Measurements from ENCODE around the gene SLC12A4.
"Not testable (repeated sequence)": the region's sequence is repeated elsewhere in the genome, so short reads cannot be mapped to it uniquely, and the experiment has no call there.

SLC12A4 gene

GRCh38 chr16:67922740-67923139 lies 45.7 kb downstream of the SLC12A4 start:
- Histone ChIP-seq H3K4me1 (ENCODE audit: control insufficient read depth, insufficient read depth, low read length, poor library complexity, severe bottlenecking) (peaks cover 8% of the 10 kb centered on the region), H3K4me3 (ENCODE audit: extremely low read depth, insufficient read depth, low read length, poor library complexity, severe bottlenecking) (no peak overlapping the region), H3K36me3 (ENCODE audit: control insufficient read depth, insufficient read depth, low read length) (peaks cover 18% of the 10 kb centered on the region), H3K9me3 (ENCODE audit: control insufficient read depth, low read length) (no peaks in the 10 kb centered on the region), H3K27ac (ENCODE audit: low read depth, low read length, severe bottlenecking) (no peak overlapping the region)
- WGBS, 2 experiments (ENCODE audit: insufficient coverage in 2 of 2): 92 to 93% methylated on average over 7 to 8 of the region's 8 CpGs

- Histone ChIP-seq H3K36me3 (ENCODE audit: control insufficient read depth, insufficient read depth, low read length) (peaks cover 15% of the 10 kb centered on the region), H3K4me3 (ENCODE audit: extremely low read depth, insufficient read depth, low read length, poor library complexity, severe bottlenecking) (no peak overlapping the region), H3K27ac (ENCODE audit: low read depth, low read length, severe bottlenecking) (peak overlapping the region; percentile 62), H3K4me1 (ENCODE audit: control insufficient read depth, insufficient read depth, low read length, poor library complexity, severe bottlenecking) (peaks cover 13% of the 10 kb centered on the region), H3K9me3 (ENCODE audit: control insufficient read depth, low read length) (no peaks in the 10 kb centered on the region)
- 89 to 91% methylated on average over 4 of the region's 5 CpGs for WGBS, 2 experiments (ENCODE audit: insufficient coverage in 2 of 2)
Measured at GRCh38 chr16:67922221-67922620, 46.2 kb downstream of the SLC12A4 start.

GRCh38 chr16:67919622-67920221 lies 48.7 kb downstream of the SLC12A4 start:
- Histone ChIP-seq H3K36me3 (ENCODE audit: control insufficient read depth, insufficient read depth, low read length) (peaks cover 15% of the 10 kb centered on the region), H3K4me1 (ENCODE audit: control insufficient read depth, insufficient read depth, low read length, poor library complexity, severe bottlenecking) (peaks cover 36% of the 10 kb centered on the region), H3K27ac (ENCODE audit: low read depth, low read length, severe bottlenecking) (no peak overlapping the region), H3K9me3 (ENCODE audit: control insufficient read depth, low read length) (no peaks in the 10 kb centered on the region), H3K4me3 (ENCODE audit: extremely low read depth, insufficient read depth, low read length, poor library complexity, severe bottlenecking) (no peak overlapping the region)
- WGBS, 2 experiments (ENCODE audit: insufficient coverage in 2 of 2): 88 to 97% methylated on average over 4 to 5 of the region's 6 CpGs

GRCh38 chr16:67917852-67918236 lies 50.6 kb downstream of the SLC12A4 start:
- peak overlapping the region; percentile 85 for H3K27ac ChIP-seq (ENCODE audit: low read depth, low read length, severe bottlenecking)
- 60 to 71% methylated on average over 1 to 4 of the region's 4 CpGs for WGBS, 2 experiments (ENCODE audit: insufficient coverage in 2 of 2)
- no peak overlapping the region for H3K4me3 ChIP-seq (ENCODE audit: extremely low read depth, insufficient read depth, low read length, poor library complexity, severe bottlenecking)
- peaks cover 37% of the 10 kb centered on the region for H3K4me1 ChIP-seq (ENCODE audit: control insufficient read depth, insufficient read depth, low read length, poor library complexity, severe bottlenecking)
- no peaks in the 10 kb centered on the region for H3K9me3 ChIP-seq (ENCODE audit: control insufficient read depth, low read length)
- peaks cover 16% of the 10 kb centered on the region for H3K36me3 ChIP-seq (ENCODE audit: control insufficient read depth, insufficient read depth, low read length)

- Histone ChIP-seq H3K36me3 (ENCODE audit: control insufficient read depth, insufficient read depth, low read length) (peaks cover 17% of the 10 kb centered on the region), H3K4me3 (ENCODE audit: extremely low read depth, insufficient read depth, low read length, poor library complexity, severe bottlenecking) (no peak overlapping the region), H3K9me3 (ENCODE audit: control insufficient read depth, low read length) (no peaks in the 10 kb centered on the region), H3K27ac (ENCODE audit: low read depth, low read length, severe bottlenecking) (peak overlapping the region; percentile 85), H3K4me1 (ENCODE audit: control insufficient read depth, insufficient read depth, low read length, poor library complexity, severe bottlenecking) (peaks cover 35% of the 10 kb centered on the region)
- WGBS, 2 experiments (ENCODE audit: insufficient coverage in 2 of 2): 85 to 88% methylated on average over 4 to 5 of the region's 6 CpGs
Measured at GRCh38 chr16:67917140-67917851, 51.1 kb downstream of the SLC12A4 start.

- no peak overlapping the region for H3K27ac ChIP-seq (ENCODE audit: low read depth, low read length, severe bottlenecking)
- 90 to 95% methylated on average over 5 to 6 of the region's 7 CpGs for WGBS, 2 experiments (ENCODE audit: insufficient coverage in 2 of 2)
- H3K9me3 ChIP-seq (ENCODE audit: control insufficient read depth, low read length): no peaks in the 10 kb centered on the region
- no peak overlapping the region for H3K4me3 ChIP-seq (ENCODE audit: extremely low read depth, insufficient read depth, low read length, poor library complexity, severe bottlenecking)
- H3K4me1 ChIP-seq (ENCODE audit: control insufficient read depth, insufficient read depth, low read length, poor library complexity, severe bottlenecking): peaks cover 34% of the 10 kb centered on the region
- peaks cover 29% of the 10 kb centered on the region for H3K36me3 ChIP-seq (ENCODE audit: control insufficient read depth, insufficient read depth, low read length)
Measured at GRCh38 chr16:67915831-67916723, 52.4 kb downstream of the SLC12A4 start.

- not testable (repeated sequence) for H3K27ac ChIP-seq (ENCODE audit: low read depth, low read length, severe bottlenecking); H3K9me3 ChIP-seq (ENCODE audit: control insufficient read depth, low read length); H3K4me3 ChIP-seq (ENCODE audit: extremely low read depth, insufficient read depth, low read length, poor library complexity, severe bottlenecking)
- Histone ChIP-seq H3K4me1 (ENCODE audit: control insufficient read depth, insufficient read depth, low read length, poor library complexity, severe bottlenecking) (peaks cover 34% of the 10 kb centered on the region), H3K36me3 (ENCODE audit: control insufficient read depth, insufficient read depth, low read length) (peaks cover 28% of the 10 kb centered on the region)
- WGBS, 2 experiments (ENCODE audit: insufficient coverage in 2 of 2): no CpG with 5 or more reads among the region's 2 CpGs
Measured at GRCh38 chr16:67915496-67915769, 53.0 kb downstream of the SLC12A4 start.

GRCh38 chr16:67914758-67915495 lies 53.5 kb downstream of the SLC12A4 start:
- Histone ChIP-seq H3K36me3 (ENCODE audit: control insufficient read depth, insufficient read depth, low read length) (peaks cover 28% of the 10 kb centered on the region), H3K9me3 (ENCODE audit: control insufficient read depth, low read length) (no peaks in the 10 kb centered on the region), H3K4me3 (ENCODE audit: extremely low read depth, insufficient read depth, low read length, poor library complexity, severe bottlenecking) (no peak overlapping the region), H3K27ac (ENCODE audit: low read depth, low read length, severe bottlenecking) (peak overlapping the region; percentile 23), H3K4me1 (ENCODE audit: control insufficient read depth, insufficient read depth, low read length, poor library complexity, severe bottlenecking) (peaks cover 34% of the 10 kb centered on the region)
- 80 to 82% methylated on average over 5 of the region's 7 CpGs for WGBS, 2 experiments (ENCODE audit: insufficient coverage in 2 of 2)

- Histone ChIP-seq H3K9me3 (ENCODE audit: control insufficient read depth, low read length) (no peaks in the 10 kb centered on the region), H3K4me1 (ENCODE audit: control insufficient read depth, insufficient read depth, low read length, poor library complexity, severe bottlenecking) (peaks cover 6% of the 10 kb centered on the region), H3K27ac (ENCODE audit: low read depth, low read length, severe bottlenecking) (no peak overlapping the region), H3K36me3 (ENCODE audit: control insufficient read depth, insufficient read depth, low read length) (peaks cover 35% of the 10 kb centered on the region), H3K4me3 (ENCODE audit: extremely low read depth, insufficient read depth, low read length, poor library complexity, severe bottlenecking) (no peak overlapping the region)
- 90 to 100% methylated on average over 2 of the region's 2 CpGs for WGBS, 2 experiments (ENCODE audit: insufficient coverage in 2 of 2)
Measured at GRCh38 chr16:67910158-67910557, 58.3 kb downstream of the SLC12A4 start.

- no peak overlapping the region for H3K4me3 ChIP-seq (ENCODE audit: extremely low read depth, insufficient read depth, low read length, poor library complexity, severe bottlenecking)
- H3K9me3 ChIP-seq (ENCODE audit: control insufficient read depth, low read length): no peaks in the 10 kb centered on the region
- peaks cover 35% of the 10 kb centered on the region for H3K36me3 ChIP-seq (ENCODE audit: control insufficient read depth, insufficient read depth, low read length)
- 96 to 97% methylated on average over 34 to 36 of the region's 36 CpGs for WGBS, 2 experiments (ENCODE audit: insufficient coverage in 2 of 2)
- H3K4me1 ChIP-seq (ENCODE audit: control insufficient read depth, insufficient read depth, low read length, poor library complexity, severe bottlenecking): no peaks in the 10 kb centered on the region
- no peak overlapping the region for H3K27ac ChIP-seq (ENCODE audit: low read depth, low read length, severe bottlenecking)
Measured at GRCh38 chr16:67909056-67909742, 59.2 kb downstream of the SLC12A4 start.
